Prostate gland (tissue), 2 donors: ENCODE results near the gene EIF2B1. TPM values are rescaled to one million over a fixed set of nuclear protein-coding genes. Genes with fewer than 3 reads are reported as not detected.

Source experiments
- DNase-seq: peaks from one replicate; pipeline ENCODE4 v3.0.0-alpha.2; 2019; ENCODE audit warnings: low spot score
- H3K27ac ChIP-seq, 2 donors: fragments of 200-600 bp; sonication (generic); 2 replicates each; pipeline ENCODE4 v1.5.1; 2017 to 2019
- H3K27me3 ChIP-seq: fragments of 200-600 bp; sonication (generic); replicated peaks from 2 replicates; pipeline ENCODE4 v1.5.1; 2019; ENCODE audit not compliant: insufficient read depth
- H3K36me3 ChIP-seq, 2 donors: fragments of 200-600 bp; sonication (generic); 1 replicate in 1 of 2; 2 replicates in 1 of 2; pipeline versions ENCODE4 v1.5.1 to v1.8.1; 2017 to 2019
- H3K4me1 ChIP-seq: fragments of 200-600 bp; sonication (generic); replicated peaks from 2 replicates; pipeline ENCODE4 v1.5.1; 2019
- H3K4me3 ChIP-seq, 2 donors: fragments of 200-600 bp; sonication (generic); 2 replicates each; pipeline ENCODE4 v1.5.1; 2017 to 2019
- H3K9me3 ChIP-seq: fragments of 200-600 bp; sonication (generic); 2 replicates; pipeline ENCODE4 v1.5.1; 2017
- CTCF ChIP-seq, 4 experiments: fragments of 200-600 bp in 2 of 4; fragments of 450-650 bp in 2 of 4; sonication (generic) in 2 of 4; IDR thresholded peaks; 1 replicate in 3 of 4; 2 replicates in 1 of 4; pipeline ENCODE4 v1.5.1; 2016 to 2019; ENCODE audit warnings: antibody characterized with exemption in 4 of 4, mild to moderate bottlenecking in 2 of 4, moderate library complexity in 2 of 4
- POLR2A ChIP-seq: fragments of 450-650 bp; IDR thresholded peaks from one replicate; pipeline ENCODE4 v1.6.1; 2016; ENCODE audit warnings: antibody characterized with exemption, mild to moderate bottlenecking
- POLR2AphosphoS5 ChIP-seq: sonication (generic); formaldehyde crosslinking; IDR thresholded peaks from one replicate; pipeline ENCODE4 v1.6.1; 2017; ENCODE audit warnings: antibody characterized with exemption
- WGBS: methylation state at CpG from one replicate; pipeline ENCODE4 v1.1.5; 2018; 5-methylcytosine and 5-hydroxymethylcytosine counted together
- intact Hi-C: fragments of 100-400 bp; cut with DNase I; formaldehyde crosslinking; loops from one replicate; pipeline ENCODE4 v1.14.2; 2022
- total RNA-seq, 2 donors: library from RNA; depleted of rRNA; stranded (reverse); fragments of >200 nt; gene quantifications; one replicate each; pipeline ENCODE4 v1.1.0, GENCODE V29; 2016

The EIF2B1 gene
- total RNA-seq, 2 donors from 2014 or later = 98.7 to 122 TPM

GRCh38 chr12:123599721-123600120, 33.8 kb downstream of the EIF2B1 start:
- no peak for DNase-seq
- H3K27ac ChIP-seq = no peak overlapping the region
- peaks cover 0 to 3% of the 10 kb centered on the region in 2 donors for H3K36me3 ChIP-seq
- intact Hi-C loops = loop anchor here (5.0 kb wide), 1 partner anchor 332 kb away; no protein-coding TSS in a partner anchor
- no peak overlapping the region for H3K4me3 ChIP-seq
- H3K9me3 ChIP-seq = no peaks in the 10 kb centered on the region
- 87% methylated on average over 7 of the region's 7 CpGs for WGBS
- H3K4me1 ChIP-seq = no peaks in the 10 kb centered on the region
- no peak for TF ChIP-seq CTCF (IDR thresholded peaks at IDR 0.05)
- no peak for TF ChIP-seq POLR2A
- no peak for TF ChIP-seq POLR2AphosphoS5
- H3K27me3 ChIP-seq = no peaks in the 10 kb centered on the region

- no peaks in the 10 kb centered on the region for H3K9me3 ChIP-seq
- no peak overlapping the region for H3K4me3 ChIP-seq
- intact Hi-C loops = no loop called here
- H3K4me1 ChIP-seq = no peaks in the 10 kb centered on the region
- H3K27me3 ChIP-seq = no peaks in the 10 kb centered on the region
- H3K27ac ChIP-seq = no peak overlapping the region
- TF ChIP-seq CTCF (IDR thresholded peaks at IDR 0.05) (no peak), POLR2AphosphoS5 (no peak), POLR2A (no peak)
- peaks cover 0 to 3% of the 10 kb centered on the region in 2 donors for H3K36me3 ChIP-seq
- DNase-seq = no peak
- 98% methylated on average over 1 of the region's 1 CpG for WGBS
Observed at GRCh38 chr12:123599310-123599709, 34.2 kb downstream of the EIF2B1 start.

GRCh38 chr12:123598522-123598921, 35.0 kb downstream of the EIF2B1 start:
- Histone ChIP-seq H3K27me3 (no peaks in the 10 kb centered on the region), H3K4me1 (no peaks in the 10 kb centered on the region), H3K36me3 (peaks cover 0 to 3% of the 10 kb centered on the region in 2 donors), H3K4me3 (no peak overlapping the region), H3K27ac (no peak overlapping the region), H3K9me3 (no peaks in the 10 kb centered on the region)
- TF ChIP-seq CTCF (IDR thresholded peaks at IDR 0.05) (no peak), POLR2AphosphoS5 (no peak), POLR2A (no peak)
- no peak for DNase-seq
- 75% methylated on average over 3 of the region's 3 CpGs for whole genome bisulfite sequencing
- intact Hi-C loops = no loop called here

- Histone ChIP-seq H3K9me3 (no peaks in the 10 kb centered on the region), H3K4me3 (no peak overlapping the region), H3K27me3 (no peaks in the 10 kb centered on the region), H3K4me1 (no peaks in the 10 kb centered on the region), H3K36me3 (peaks cover 0 to 3% of the 10 kb centered on the region in 2 donors), H3K27ac (no peak overlapping the region)
- no peak for DNase-seq
- intact Hi-C loops = no loop called here
- no peak for TF ChIP-seq POLR2A
- no peak for TF ChIP-seq CTCF (IDR thresholded peaks at IDR 0.05)
- TF ChIP-seq POLR2AphosphoS5 = no peak
- 88% methylated on average over 3 of the region's 3 CpGs for WGBS
Observed at GRCh38 chr12:123597100-123597499, 36.4 kb downstream of the EIF2B1 start.

- Histone ChIP-seq H3K4me3 (no peak overlapping the region), H3K36me3 (peaks cover 0 to 3% of the 10 kb centered on the region in 2 donors), H3K9me3 (no peaks in the 10 kb centered on the region), H3K4me1 (no peaks in the 10 kb centered on the region), H3K27ac (no peak overlapping the region), H3K27me3 (no peaks in the 10 kb centered on the region)
- intact Hi-C loops = no loop called here
- DNase-seq = no peak
- TF ChIP-seq CTCF (IDR thresholded peaks at IDR 0.05) (no peak), POLR2AphosphoS5 (no peak), POLR2A (no peak)
Observed at GRCh38 chr12:123595729-123596128, 37.8 kb downstream of the EIF2B1 start.
